ENCODE data around the gene RGL1.
"Not testable (repeated sequence)": the region's sequence is repeated elsewhere in the genome, so short reads cannot be mapped to it uniquely, and the experiment has no call there.

- TF ChIP-seq, protein P1, sequence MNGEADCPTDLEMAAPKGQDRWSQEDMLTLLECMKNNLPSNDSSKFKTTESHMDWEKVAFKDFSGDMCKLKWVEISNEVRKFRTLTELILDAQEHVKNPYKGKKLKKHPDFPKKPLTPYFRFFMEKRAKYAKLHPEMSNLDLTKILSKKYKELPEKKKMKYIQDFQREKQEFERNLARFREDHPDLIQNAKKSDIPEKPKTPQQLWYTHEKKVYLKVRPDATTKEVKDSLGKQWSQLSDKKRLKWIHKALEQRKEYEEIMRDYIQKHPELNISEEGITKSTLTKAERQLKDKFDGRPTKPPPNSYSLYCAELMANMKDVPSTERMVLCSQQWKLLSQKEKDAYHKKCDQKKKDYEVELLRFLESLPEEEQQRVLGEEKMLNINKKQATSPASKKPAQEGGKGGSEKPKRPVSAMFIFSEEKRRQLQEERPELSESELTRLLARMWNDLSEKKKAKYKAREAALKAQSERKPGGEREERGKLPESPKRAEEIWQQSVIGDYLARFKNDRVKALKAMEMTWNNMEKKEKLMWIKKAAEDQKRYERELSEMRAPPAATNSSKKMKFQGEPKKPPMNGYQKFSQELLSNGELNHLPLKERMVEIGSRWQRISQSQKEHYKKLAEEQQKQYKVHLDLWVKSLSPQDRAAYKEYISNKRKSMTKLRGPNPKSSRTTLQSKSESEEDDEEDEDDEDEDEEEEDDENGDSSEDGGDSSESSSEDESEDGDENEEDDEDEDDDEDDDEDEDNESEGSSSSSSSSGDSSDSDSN (IDR thresholded peaks at IDR 0.05; ENCODE audit: borderline replicate concordance in 1 of 2, low read depth in 2 of 2, low read length in 2 of 2): not testable (repeated sequence)
- not testable (repeated sequence) for TF ChIP-seq GTF2F1 (IDR thresholded peaks at IDR 0.05; ENCODE audit: low read depth, low read length); MTF1 (CRISPR knock-in tag; IDR thresholded peaks at IDR 0.05; ENCODE audit: borderline replicate concordance); MIER1 (IDR thresholded peaks at IDR 0.05; ENCODE audit: low read depth); SETDB1 (IDR thresholded peaks at IDR 0.05; ENCODE audit: low read length)
- TF ChIP-seq, protein P2, sequence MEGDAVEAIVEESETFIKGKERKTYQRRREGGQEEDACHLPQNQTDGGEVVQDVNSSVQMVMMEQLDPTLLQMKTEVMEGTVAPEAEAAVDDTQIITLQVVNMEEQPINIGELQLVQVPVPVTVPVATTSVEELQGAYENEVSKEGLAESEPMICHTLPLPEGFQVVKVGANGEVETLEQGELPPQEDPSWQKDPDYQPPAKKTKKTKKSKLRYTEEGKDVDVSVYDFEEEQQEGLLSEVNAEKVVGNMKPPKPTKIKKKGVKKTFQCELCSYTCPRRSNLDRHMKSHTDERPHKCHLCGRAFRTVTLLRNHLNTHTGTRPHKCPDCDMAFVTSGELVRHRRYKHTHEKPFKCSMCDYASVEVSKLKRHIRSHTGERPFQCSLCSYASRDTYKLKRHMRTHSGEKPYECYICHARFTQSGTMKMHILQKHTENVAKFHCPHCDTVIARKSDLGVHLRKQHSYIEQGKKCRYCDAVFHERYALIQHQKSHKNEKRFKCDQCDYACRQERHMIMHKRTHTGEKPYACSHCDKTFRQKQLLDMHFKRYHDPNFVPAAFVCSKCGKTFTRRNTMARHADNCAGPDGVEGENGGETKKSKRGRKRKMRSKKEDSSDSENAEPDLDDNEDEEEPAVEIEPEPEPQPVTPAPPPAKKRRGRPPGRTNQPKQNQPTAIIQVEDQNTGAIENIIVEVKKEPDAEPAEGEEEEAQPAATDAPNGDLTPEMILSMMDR (IDR thresholded peaks at IDR 0.05 in 2 of 3, conservative IDR thresholded peaks at IDR 0.05 in 1 of 3; ENCODE audit: insufficient read depth in 2 of 3, low read depth in 1 of 3, low read length in 3 of 3): not testable (repeated sequence)
Measured at GRCh38 chr1:183785921-183786320, 19.0 kb upstream of the RGL1 start.

Data from K562 (cell line).